ENCODE results near the gene LAMC2.
"Not testable (repeated sequence)": the region's sequence is repeated elsewhere in the genome, so short reads cannot be mapped to it uniquely, and the experiment has no call there.

LAMC2 gene

DNA sequence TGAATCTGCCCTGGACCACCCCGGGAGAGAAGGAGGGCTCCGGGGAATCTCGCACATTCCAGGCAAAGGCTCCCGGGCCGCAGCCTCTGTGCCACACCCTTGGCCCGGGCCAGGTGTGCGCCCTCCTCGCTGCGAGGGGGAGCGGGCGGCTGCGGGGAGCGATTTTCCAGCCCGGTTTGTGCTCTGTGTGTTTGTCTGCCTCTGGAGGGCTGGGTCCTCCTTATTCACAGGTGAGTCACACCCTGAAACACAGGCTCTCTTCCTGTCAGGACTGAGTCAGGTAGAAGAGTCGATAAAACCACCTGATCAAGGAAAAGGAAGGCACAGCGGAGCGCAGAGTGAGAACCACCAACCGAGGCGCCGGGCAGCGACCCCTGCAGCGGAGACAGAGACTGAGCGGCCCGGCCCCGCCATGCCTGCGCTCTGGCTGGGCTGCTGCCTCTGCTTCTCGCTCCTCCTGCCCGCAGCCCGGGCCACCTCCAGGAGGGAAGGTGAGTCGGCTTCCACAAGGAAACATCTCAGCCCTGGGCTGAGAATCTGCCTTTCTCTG is at the start of gene LAMC2:
LAMC2 (plus strand) TSS at position 324 of the 550 bp plus-strand sequence; CDS start at position 413, 89 bp downstream.
- peak; percentile 80 for DNase-seq
- in situ Hi-C loops (cut with HindIII; ENCODE audit: low pct_ligation_motif_present, low pct_unique_long_range_greater_than_20kb, low sequenced_read_pairs), result no loop called here

GRCh38 chr1:183137782-183138181 is 48.3 kb upstream of the LAMC2 start:
- in situ Hi-C loops (cut with HindIII; ENCODE audit: low pct_ligation_motif_present, low pct_unique_long_range_greater_than_20kb, low sequenced_read_pairs), result no loop called here
- DNase-seq, result no peak

- in situ Hi-C loops (cut with HindIII; ENCODE audit: low pct_ligation_motif_present, low pct_unique_long_range_greater_than_20kb, low sequenced_read_pairs), result no loop called here
Measured at GRCh38 chr1:183138301-183138700, 47.8 kb upstream of the LAMC2 start.

DNA sequence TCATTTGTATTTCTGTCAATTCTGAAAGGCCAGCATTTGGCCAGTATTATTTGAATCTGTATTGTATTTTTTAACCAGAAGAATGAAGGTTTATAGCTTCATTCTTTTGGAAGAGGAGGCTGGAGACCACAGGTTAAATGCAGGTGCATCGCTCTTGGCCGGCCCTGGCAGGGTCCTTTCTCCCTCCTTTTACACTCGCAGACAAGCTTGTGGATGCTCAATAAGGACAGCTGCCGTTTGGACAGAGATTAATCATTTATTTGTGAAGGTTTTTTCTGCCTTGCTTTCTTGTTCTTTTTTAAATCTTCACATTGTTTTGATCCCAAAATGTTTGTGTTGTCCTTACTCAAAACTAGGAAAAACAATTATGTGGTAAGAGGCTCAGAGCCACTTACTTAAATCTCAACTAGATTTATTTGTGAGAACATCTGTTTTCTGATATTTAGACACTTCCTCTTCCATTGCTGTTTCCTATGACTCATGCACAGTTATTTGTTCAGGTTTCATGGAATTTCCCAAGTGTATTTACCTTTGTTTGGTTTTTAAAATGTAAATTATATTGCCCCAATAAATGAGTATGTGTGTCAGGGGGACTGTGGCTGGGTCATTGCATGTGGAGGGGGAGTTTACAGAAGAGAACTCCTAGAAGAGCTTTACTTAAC is 46.7 kb upstream of the LAMC2 start:
- in situ Hi-C loops (cut with HindIII; ENCODE audit: low pct_ligation_motif_present, low pct_unique_long_range_greater_than_20kb, low sequenced_read_pairs), result no loop called here
- DNase-seq, result no peak

More at GRCh38 chr1:183138301-183138700, 47.8 kb upstream of the LAMC2 start:
- no peak for DNase-seq

- in situ Hi-C loops (cut with HindIII; ENCODE audit: low pct_ligation_motif_present, low pct_unique_long_range_greater_than_20kb, low sequenced_read_pairs), result no loop called here
Measured at GRCh38 chr1:183140633-183141032, 45.4 kb upstream of the LAMC2 start.

GRCh38 chr1:183142171-183142570 is 43.9 kb upstream of the LAMC2 start:
- in situ Hi-C loops (cut with HindIII; ENCODE audit: low pct_ligation_motif_present, low pct_unique_long_range_greater_than_20kb, low sequenced_read_pairs), result no loop called here

More at GRCh38 chr1:183140633-183141032, 45.4 kb upstream of the LAMC2 start:
- no peak for DNase-seq

GRCh38 chr1:183143576-183144315 is 42.3 kb upstream of the LAMC2 start:
- in situ Hi-C loops (cut with HindIII; ENCODE audit: low pct_ligation_motif_present, low pct_unique_long_range_greater_than_20kb, low sequenced_read_pairs), result no loop called here
- DNase-seq, result no peak

More at GRCh38 chr1:183142171-183142570, 43.9 kb upstream of the LAMC2 start:
- DNase-seq, result no peak

GRCh38 chr1:183144752-183145151 is 41.3 kb upstream of the LAMC2 start:
- in situ Hi-C loops (cut with HindIII; ENCODE audit: low pct_ligation_motif_present, low pct_unique_long_range_greater_than_20kb, low sequenced_read_pairs), result no loop called here
- DNase-seq, result no peak

DNA sequence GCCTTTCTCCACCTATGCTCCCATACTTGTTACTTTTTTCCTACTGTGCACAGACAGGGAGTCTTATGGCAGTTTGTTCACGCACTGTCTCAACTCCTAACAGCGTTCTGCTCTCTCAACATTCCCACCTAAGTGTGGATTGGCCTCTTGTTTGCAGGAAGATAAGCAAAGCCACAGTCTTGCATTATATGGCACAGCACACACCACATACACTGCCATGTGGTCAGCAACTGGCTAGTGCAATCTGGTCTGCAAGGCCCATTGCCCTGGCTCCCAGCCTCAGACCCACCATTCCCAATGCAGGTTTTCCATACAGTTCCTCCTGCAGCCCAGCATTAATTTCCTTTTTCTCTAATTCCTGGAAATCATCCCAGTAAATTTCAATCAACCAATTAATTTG is 38.3 kb upstream of the LAMC2 start:
- no peak for DNase-seq
- in situ Hi-C loops (cut with HindIII; ENCODE audit: low pct_ligation_motif_present, low pct_unique_long_range_greater_than_20kb, low sequenced_read_pairs), result no loop called here

DNA sequence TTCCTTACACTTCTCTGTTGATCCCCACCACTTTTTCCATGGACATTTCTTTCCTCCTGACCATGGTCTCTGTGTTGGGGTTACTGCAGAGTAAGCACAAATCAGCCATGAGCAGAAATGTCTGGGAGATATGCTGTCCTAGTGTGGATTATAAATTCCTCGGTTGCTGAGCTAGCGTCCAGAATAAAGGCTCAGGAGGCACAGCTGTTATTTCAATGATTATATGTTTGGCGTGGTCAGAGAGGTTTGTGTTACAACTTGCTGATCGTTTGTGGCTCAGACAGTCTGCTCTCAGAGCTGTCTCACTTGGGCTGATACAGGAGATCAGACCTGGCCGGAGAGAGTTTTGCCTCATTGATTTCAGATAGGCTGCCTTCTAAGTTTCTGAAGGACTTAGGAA is 37.5 kb upstream of the LAMC2 start:
- in situ Hi-C loops (cut with HindIII; ENCODE audit: low pct_ligation_motif_present, low pct_unique_long_range_greater_than_20kb, low sequenced_read_pairs), result no loop called here

GRCh38 chr1:183149273-183149672 is 36.8 kb upstream of the LAMC2 start:
- in situ Hi-C loops (cut with HindIII; ENCODE audit: low pct_ligation_motif_present, low pct_unique_long_range_greater_than_20kb, low sequenced_read_pairs), result no loop called here
- no peak for DNase-seq

More for the DNA sequence above, 37.5 kb upstream of the LAMC2 start:
- DNase-seq, result no peak

- in situ Hi-C loops (cut with HindIII; ENCODE audit: low pct_ligation_motif_present, low pct_unique_long_range_greater_than_20kb, low sequenced_read_pairs); DNase-seq: not testable (repeated sequence)
Measured at GRCh38 chr1:183150032-183150431, 36.0 kb upstream of the LAMC2 start.

- in situ Hi-C loops (cut with HindIII; ENCODE audit: low pct_ligation_motif_present, low pct_unique_long_range_greater_than_20kb, low sequenced_read_pairs), result no loop called here
Measured at GRCh38 chr1:183150445-183150844, 35.6 kb upstream of the LAMC2 start.

GRCh38 chr1:183152180-183152579 is 33.9 kb upstream of the LAMC2 start:
- in situ Hi-C loops (cut with HindIII; ENCODE audit: low pct_ligation_motif_present, low pct_unique_long_range_greater_than_20kb, low sequenced_read_pairs), result no loop called here
- DNase-seq, result no peak

More at GRCh38 chr1:183150445-183150844, 35.6 kb upstream of the LAMC2 start:
- DNase-seq, result no peak

DNA sequence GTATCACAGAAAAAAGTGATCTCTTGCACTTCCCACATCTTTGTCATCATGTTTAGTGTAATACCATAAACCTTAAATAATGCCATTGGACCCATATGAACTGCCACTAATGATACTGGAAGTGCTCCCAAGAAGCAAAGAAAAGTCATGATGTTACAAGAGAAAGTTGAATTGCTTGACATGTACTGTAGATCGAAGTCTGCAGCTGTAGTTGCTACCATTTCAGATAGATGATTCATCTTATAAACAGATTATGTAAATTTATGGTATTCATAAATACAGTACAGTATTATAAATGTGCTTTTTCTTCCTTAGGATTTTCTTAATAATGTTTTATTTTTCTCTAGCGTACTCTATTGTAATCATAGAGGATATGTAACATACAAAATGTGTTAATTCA is 30.1 kb upstream of the LAMC2 start:
- DNase-seq, result no peak
- in situ Hi-C loops (cut with HindIII; ENCODE audit: low pct_ligation_motif_present, low pct_unique_long_range_greater_than_20kb, low sequenced_read_pairs), result no loop called here

GRCh38 chr1:183159960-183160359 is 26.1 kb upstream of the LAMC2 start:
- DNase-seq, result no peak
- in situ Hi-C loops (cut with HindIII; ENCODE audit: low pct_ligation_motif_present, low pct_unique_long_range_greater_than_20kb, low sequenced_read_pairs), result no loop called here

DNA sequence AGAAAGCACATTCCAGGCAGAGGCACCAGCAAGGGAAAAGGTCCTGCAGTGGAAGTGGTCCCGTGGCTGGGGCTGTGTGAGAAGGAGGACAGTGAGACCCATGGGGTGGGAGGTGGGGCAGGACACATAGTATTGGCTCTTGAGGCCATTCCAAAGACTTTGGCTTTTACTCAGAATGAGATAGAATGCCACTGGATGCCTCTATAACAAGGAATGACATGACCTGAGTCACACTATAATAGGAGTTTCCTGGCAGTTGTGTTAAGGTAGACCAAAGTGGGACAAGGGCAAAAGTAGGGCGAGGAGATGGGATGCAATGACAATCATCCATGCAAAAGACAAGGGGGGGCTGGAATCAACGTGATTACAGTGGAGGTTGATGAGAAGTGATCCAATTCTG is 24.7 kb upstream of the LAMC2 start:
- in situ Hi-C loops (cut with HindIII; ENCODE audit: low pct_ligation_motif_present, low pct_unique_long_range_greater_than_20kb, low sequenced_read_pairs), result no loop called here
- no peak for DNase-seq

DNA sequence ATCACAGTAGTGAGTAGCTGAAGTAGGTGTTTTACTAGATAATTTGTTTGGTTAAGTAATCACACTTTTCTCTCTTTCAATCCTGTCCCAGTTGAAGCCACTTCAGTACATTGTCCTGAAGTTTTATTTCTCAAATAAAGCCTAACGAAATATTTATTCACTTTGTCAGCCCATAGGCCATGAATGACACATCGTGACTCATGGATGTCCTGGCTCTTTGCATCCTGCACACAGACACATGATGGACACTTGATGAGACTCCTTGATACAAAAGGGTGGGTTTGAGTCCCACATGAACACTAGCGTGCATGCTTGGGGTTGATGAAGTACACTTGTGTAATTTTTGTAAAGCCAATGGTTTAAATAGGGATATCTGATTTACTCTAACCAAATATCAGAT is 22.7 kb upstream of the LAMC2 start:
- DNase-seq, result peak; percentile 90
- in situ Hi-C loops (cut with HindIII; ENCODE audit: low pct_ligation_motif_present, low pct_unique_long_range_greater_than_20kb, low sequenced_read_pairs), result no loop called here

DNA sequence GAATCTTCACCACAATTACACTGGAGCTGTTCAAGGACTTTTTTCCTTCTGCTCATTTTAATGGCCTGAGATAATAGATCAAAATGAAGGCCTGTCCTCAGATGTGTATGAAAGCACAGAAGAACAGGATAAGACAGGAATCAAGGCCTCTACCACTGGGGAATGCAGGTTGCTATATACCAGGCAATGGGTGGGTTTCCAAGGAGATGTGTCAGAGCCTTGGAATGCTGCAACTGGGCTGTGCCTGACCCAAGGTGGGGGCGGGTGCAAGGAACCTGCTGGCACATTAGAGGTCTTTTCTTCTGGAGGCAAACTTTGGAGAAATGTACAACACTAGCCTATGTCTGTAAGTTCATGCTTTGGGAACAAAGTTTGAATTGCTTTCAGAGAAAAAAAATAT is 21.7 kb upstream of the LAMC2 start:
- peak; percentile 98 for DNase-seq
- in situ Hi-C loops (cut with HindIII; ENCODE audit: low pct_ligation_motif_present, low pct_unique_long_range_greater_than_20kb, low sequenced_read_pairs), result no loop called here

GRCh38 chr1:183164963-183165362 is 21.1 kb upstream of the LAMC2 start:
- in situ Hi-C loops (cut with HindIII; ENCODE audit: low pct_ligation_motif_present, low pct_unique_long_range_greater_than_20kb, low sequenced_read_pairs), result no loop called here
- peak; percentile 83 for DNase-seq

Data from ACHN (cell line).